GM18505 (cell line): ENCODE measurements around the gene MKKS.

Source experiments
- ATAC-seq: cut with Tn5 transposase; IDR thresholded peaks from one replicate; pipeline ENCODE4 v1.9.1; 2021; ENCODE audit not compliant: unreplicated experiment
- POLR2A ChIP-seq: IDR thresholded peaks from 4 replicates; pipeline ENCODE4 v1.6.1; 2011; ENCODE audit warnings: borderline replicate concordance; ENCODE audit not compliant: insufficient read depth, insufficient read length; ENCODE audit errors: extremely low read depth

MKKS gene

DNA sequence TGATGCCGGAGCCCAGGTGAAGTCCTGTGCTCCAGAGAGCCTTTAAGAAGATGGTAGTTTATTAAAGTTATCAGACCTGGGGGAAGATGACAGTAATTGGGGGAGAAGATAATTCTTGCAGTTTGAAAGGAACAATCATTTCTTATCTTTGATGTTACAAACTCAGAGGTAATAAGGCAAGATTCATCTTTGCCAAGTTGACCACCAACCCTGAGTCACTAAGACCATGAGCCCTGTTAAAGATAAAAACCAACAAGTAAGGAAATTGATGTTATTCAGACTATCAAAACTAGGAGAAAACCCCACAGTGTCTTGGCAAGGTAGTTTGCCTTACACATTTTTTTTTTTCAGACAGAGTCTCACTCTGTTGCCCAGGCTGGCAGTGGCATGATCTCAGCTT lies 73.1 kb downstream of the MKKS start:
- no peak for TF ChIP-seq POLR2A
- no peak for ATAC-seq

GRCh38 chr20:10359621-10360040 lies 74.4 kb downstream of the MKKS start:
- ATAC-seq: no peak
- no peak for TF ChIP-seq POLR2A

- ATAC-seq: no peak
- no peak for TF ChIP-seq POLR2A
These were observed 76.0 kb downstream of the MKKS start for GRCh38 chr20:10357974-10358373.

DNA sequence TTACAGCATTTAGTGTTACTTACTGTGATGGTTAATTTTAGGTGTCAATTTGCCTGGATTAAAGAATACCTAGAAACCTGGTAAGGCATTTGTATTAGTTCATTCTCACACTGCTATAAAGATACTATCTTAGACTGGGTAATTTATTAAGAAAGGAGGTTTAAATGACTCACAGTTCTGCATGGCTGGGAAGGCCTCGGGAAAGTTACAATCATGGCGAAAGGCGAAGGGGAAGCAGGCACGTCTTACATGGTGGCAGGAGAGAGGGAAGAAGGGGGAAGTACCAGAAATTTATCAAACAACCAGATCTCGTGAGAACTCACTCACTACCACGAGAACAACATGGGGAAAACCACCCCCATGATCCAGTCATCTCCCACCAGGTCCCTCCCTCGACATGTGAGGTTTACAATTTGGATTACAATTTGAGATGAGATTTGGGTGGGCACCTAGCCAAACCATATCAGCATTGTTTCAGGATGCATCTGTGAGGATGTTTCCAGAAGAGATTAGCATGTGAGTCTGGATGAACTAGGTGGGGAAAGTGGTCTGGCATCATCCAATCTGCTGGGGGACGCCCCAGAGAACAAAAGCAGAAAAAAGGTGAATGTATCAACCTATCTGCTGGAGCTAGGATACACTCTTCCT lies 76.8 kb downstream of the MKKS start:
- TF ChIP-seq POLR2A: no peak
- no peak for ATAC-seq

- TF ChIP-seq POLR2A: no peak
- ATAC-seq: no peak
These were observed 77.4 kb downstream of the MKKS start for GRCh38 chr20:10356628-10357027.

- no peak for TF ChIP-seq POLR2A
- no peak for ATAC-seq
These were observed 80.8 kb downstream of the MKKS start for GRCh38 chr20:10352934-10353824.
